OCI-LY3 (cell line): ENCODE results near the gene SPATA31C2.
"Not testable (repeated sequence)": the region's sequence is repeated elsewhere in the genome, so short reads cannot be mapped to it uniquely, and the experiment has no call there.

Experiments used
- H2AFZ ChIP-seq: fragments of 200-600, 300-600 bp; shearing (Covaris generic); 2 replicates; pipeline ENCODE4 v1.6.0; 2014; ENCODE audit warnings: antibody characterized with exemption, low read depth, low read length
- H3K27ac ChIP-seq: fragments of 200-600, 300-600 bp; sonication (generic); 2 replicates; pipeline ENCODE4 v1.5.1; 2014; ENCODE audit warnings: mild to moderate bottlenecking, low read length, moderate library complexity, mixed read lengths
- H3K27me3 ChIP-seq: fragments of 200-600, 300-600 bp; sonication (generic); 2 replicates; pipeline ENCODE4 v1.6.1; 2014; ENCODE audit warnings: low read depth, low read length, mixed read lengths
- H3K36me3 ChIP-seq: fragments of 200-600, 300-600 bp; sonication (generic); replicated peaks from 2 replicates; pipeline ENCODE3; 2014; ENCODE audit warnings: low read depth, low read length, mixed read lengths
- H3K4me1 ChIP-seq: fragments of 300-600, 200-600 bp; sonication (generic); 2 replicates; pipeline ENCODE4 v1.6.1; 2014; ENCODE audit warnings: low read length, mixed read lengths
- H3K4me2 ChIP-seq: fragments of 200-600, 300-600 bp; sonication (generic); 2 replicates; pipeline ENCODE4 v1.6.1; 2014; ENCODE audit warnings: low read length, mixed read lengths
- H3K4me3 ChIP-seq: fragments of 300-600, 200-600 bp; sonication (generic); 2 replicates; pipeline ENCODE4 v1.5.1; 2014; ENCODE audit warnings: antibody characterized with exemption, mild to moderate bottlenecking, low read length, moderate library complexity
- H3K79me2 ChIP-seq: fragments of 300-600, 200-600 bp; shearing (Covaris generic); 2 replicates; pipeline ENCODE4 v1.6.1; 2014; ENCODE audit warnings: mild to moderate bottlenecking, low read length, mixed read lengths
- H3K9ac ChIP-seq: fragments of 300-600, 200-600 bp; shearing (Covaris generic); 2 replicates; pipeline ENCODE4 v1.6.0; 2014; ENCODE audit warnings: mild to moderate bottlenecking, low read length, moderate library complexity
- H3K9me3 ChIP-seq: fragments of 200-600, 300-600 bp; shearing (Covaris generic); 2 replicates; pipeline ENCODE4 v1.6.1; 2014; ENCODE audit warnings: low read length, mixed read lengths; ENCODE audit not compliant: insufficient read depth
- H4K20me1 ChIP-seq: fragments of 200-600, 300-600 bp; sonication (generic); 2 replicates; pipeline ENCODE4 v1.6.1; 2016; ENCODE audit warnings: low read length, mixed read lengths; ENCODE audit not compliant: insufficient read depth
- EZH2phosphoT487 ChIP-seq: fragments of 200-600 bp; shearing (Covaris generic); IDR thresholded peaks from 2 replicates; pipeline ENCODE4 v1.6.1; 2018; ENCODE audit warnings: antibody characterized with exemption, mixed run types, low read depth
- TF ChIP-seq, protein P1 (sequence below): fragments of 200-600, 300-600 bp; sonication (generic); IDR thresholded peaks from 2 replicates; pipeline ENCODE4 v1.5.1; 2014; ENCODE audit warnings: antibody characterized with exemption, low read length, low read depth

SPATA31C2 gene

DNA sequence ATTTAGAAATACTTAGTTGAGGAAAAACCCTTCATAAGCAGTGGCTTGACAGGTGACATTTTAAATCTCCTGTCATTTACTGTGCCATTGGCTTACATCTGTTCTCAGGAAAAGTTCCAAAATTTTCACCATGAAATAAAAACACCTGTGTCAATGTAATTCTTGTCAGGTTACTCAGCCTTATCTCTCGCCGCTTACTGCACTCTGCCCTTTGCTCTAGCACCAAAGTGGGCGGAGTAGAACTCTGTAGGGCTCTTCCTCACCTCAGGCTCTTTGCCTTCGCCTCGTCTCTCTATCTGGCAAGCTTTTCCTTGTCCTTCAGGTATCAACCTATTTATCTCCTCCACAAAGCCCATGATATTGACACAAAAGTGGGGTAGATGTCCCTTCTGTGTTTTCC, 20.2 kb downstream of the SPATA31C2 start:
- not testable (repeated sequence) for H3K36me3 ChIP-seq, H3K27ac ChIP-seq, H3K4me1 ChIP-seq, H2AFZ ChIP-seq, H4K20me1 ChIP-seq, H3K9ac ChIP-seq, H3K27me3 ChIP-seq, H3K4me2 ChIP-seq, H3K4me3 ChIP-seq, H3K9me3 ChIP-seq, H3K79me2 ChIP-seq

DNA sequence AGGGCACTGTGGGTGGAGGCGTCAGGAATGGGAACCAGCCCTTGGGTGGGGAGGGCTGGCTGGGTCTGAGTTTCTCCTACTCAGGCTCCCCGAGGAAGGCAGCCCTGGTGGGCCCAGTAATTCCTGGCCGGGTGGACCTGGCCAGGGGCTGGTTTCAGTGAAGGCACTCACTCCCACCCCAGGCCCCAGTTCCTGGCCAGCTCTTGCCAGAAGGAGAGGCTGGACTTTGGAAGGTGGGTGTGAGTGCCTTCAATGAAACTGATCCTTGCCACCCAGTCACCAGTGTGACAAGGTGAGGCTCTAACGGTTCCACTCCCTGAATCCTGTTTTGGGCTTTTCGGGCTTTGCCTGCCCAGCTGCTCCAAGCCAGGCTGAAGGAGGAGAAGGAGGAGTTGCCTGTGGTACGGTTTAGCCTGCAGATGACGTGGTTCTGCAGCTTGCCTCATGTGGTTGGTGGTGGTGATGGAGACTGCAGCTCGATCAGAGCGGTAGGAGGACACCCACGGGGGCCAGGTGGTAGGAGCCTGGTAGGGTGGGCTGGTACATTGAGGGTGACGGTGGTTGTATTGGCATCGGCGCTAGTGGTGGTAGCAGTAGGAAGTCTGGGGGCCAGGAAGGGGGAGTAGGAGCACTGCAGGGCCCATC, 23.2 kb downstream of the SPATA31C2 start:
- H3K4me1 ChIP-seq, H3K27me3 ChIP-seq, H3K4me2 ChIP-seq, H2AFZ ChIP-seq, H3K9ac ChIP-seq, H3K79me2 ChIP-seq, H3K36me3 ChIP-seq, H3K9me3 ChIP-seq, H4K20me1 ChIP-seq, H3K27ac ChIP-seq, H3K4me3 ChIP-seq: not testable (repeated sequence)

DNA sequence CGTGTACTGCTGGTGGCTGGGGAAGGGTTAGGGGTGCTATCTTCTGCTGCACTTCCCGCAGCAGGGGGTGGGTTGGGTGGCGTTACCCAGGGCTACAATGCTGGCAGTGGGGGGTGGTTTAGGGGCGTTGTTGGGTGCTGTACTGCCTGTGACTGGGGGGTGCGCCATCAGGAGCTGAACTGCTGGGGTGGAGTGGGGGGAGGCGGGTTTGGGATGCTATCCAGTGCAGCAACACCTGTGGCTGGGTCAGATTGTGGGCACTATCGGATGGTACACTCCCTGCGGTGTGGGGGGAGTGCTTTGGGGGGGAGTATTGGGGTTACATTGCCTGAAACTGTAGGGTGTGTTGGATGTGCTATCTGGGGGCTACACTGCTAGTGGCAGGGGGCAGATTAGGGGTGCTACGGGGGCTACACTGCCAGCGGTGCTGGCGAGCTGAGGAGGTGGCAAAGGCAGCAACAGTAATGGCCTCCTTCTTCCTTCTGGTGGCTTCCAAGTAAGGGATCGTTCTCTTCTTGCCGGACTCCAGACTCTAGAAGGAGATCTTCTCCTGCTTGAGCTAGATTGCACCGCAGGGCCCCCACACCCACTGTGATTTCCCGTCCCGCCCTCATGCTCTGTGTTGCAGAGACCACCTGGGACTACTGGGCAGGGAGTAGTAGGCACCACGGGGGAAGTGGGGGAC, 23.9 kb downstream of the SPATA31C2 start:
- not testable (repeated sequence) for H3K27me3 ChIP-seq, H3K36me3 ChIP-seq, H3K4me1 ChIP-seq, H4K20me1 ChIP-seq, H3K9ac ChIP-seq, H3K9me3 ChIP-seq, H3K27ac ChIP-seq, H3K4me2 ChIP-seq, H3K4me3 ChIP-seq, H3K79me2 ChIP-seq, H2AFZ ChIP-seq

DNA sequence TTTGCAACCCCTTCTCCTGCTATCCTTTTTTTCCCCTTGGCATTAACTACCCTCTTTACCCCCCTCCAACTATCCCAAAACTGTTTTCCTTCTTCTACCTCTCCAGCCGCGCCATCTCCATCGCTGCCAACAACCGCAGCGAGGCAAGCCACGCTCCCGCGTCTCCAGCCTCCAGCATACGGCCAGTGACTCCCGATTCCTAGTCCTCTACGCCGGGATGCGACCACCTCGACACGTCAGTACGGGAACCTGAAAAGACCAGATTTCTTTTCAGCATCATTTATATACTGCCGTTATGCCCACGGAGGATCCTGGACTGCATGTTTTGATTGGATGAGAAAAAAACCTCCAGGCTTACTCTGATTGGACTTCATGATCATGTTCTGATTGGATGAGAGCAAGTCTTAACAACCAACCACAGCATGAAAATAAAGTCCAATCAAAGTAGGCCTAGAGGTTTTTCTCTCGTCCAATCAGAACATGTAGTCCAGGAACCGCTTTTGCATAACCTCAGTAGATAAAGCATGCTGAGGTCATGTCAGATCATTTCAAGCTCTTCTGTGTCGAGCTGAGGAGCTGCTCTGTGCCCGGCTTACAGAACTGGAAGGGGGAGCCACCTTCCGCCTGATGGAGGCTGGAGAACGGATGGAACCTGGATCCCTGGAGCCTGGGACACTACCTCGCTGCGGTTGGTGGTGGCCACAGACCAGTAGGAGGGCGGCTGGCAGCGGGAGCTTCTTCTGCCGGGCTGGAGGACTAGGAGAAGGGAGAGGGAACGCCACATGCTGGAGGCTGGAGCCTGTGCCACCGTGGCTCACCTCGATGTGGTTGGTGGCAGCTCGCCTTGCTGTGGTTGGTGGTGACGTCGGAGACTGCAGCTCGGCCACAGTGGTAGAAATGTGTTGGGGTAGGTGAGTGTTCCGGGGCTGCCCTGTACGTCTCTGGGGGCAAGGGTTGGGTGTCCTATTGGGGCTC, 24.8 kb downstream of the SPATA31C2 start:
- not testable (repeated sequence) for H2AFZ ChIP-seq, H3K4me2 ChIP-seq, H3K9ac ChIP-seq, H3K79me2 ChIP-seq, H3K4me1 ChIP-seq, H3K27ac ChIP-seq, H3K4me3 ChIP-seq, H3K36me3 ChIP-seq, H4K20me1 ChIP-seq, H3K27me3 ChIP-seq, H3K9me3 ChIP-seq

DNA sequence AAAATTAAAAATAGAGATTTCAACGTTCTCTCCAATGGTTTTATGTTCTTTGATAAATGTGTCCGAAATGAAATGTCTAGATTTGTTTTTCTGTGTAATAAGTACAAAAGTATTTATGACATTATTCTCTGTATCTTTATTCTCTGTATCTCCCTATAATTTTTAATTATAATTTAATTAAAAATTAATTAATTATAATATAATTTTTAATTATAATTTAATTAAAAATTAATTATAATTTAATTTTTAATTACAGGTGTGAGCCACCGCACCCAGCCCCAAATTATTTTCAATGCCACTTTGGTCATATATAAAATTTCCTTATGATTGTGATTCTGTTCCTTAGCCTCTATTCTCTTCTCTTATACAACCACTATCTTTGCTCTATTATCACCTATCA, 28.2 kb downstream of the SPATA31C2 start:
- no peak for TF ChIP-seq EZH2phosphoT487
- TF ChIP-seq, protein P1, sequence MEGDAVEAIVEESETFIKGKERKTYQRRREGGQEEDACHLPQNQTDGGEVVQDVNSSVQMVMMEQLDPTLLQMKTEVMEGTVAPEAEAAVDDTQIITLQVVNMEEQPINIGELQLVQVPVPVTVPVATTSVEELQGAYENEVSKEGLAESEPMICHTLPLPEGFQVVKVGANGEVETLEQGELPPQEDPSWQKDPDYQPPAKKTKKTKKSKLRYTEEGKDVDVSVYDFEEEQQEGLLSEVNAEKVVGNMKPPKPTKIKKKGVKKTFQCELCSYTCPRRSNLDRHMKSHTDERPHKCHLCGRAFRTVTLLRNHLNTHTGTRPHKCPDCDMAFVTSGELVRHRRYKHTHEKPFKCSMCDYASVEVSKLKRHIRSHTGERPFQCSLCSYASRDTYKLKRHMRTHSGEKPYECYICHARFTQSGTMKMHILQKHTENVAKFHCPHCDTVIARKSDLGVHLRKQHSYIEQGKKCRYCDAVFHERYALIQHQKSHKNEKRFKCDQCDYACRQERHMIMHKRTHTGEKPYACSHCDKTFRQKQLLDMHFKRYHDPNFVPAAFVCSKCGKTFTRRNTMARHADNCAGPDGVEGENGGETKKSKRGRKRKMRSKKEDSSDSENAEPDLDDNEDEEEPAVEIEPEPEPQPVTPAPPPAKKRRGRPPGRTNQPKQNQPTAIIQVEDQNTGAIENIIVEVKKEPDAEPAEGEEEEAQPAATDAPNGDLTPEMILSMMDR = no peak

More for the DNA sequence above, 28.2 kb downstream of the SPATA31C2 start:
- Histone ChIP-seq H3K9ac (no peak overlapping the region), H3K36me3 (no peaks in the 10 kb centered on the region), H3K4me1 (no peaks in the 10 kb centered on the region), H3K27ac (no peak overlapping the region), H3K4me2 (no peak overlapping the region), H3K4me3 (no peak overlapping the region), H3K9me3 (no peaks in the 10 kb centered on the region), H3K79me2 (no peaks in the 10 kb centered on the region), H3K27me3 (no peaks in the 10 kb centered on the region), H4K20me1 (no peaks in the 10 kb centered on the region), H2AFZ (no peak overlapping the region)
